DND-41 (cell line): Measurements from ENCODE around the gene NTN1.
A peak's percentile ranks its signal among the peaks of the same experiment; 100 is the strongest.

Source experiments
- EZH2 ChIP-seq: IDR thresholded peaks from 3 replicates; pipeline ENCODE4 v1.6.1; 2012; ENCODE audit warnings: borderline replicate concordance, low read depth, mild to moderate bottlenecking, moderate library complexity, low read length, inconsistent platforms; ENCODE audit not compliant: severe bottlenecking
- TF ChIP-seq, protein P1 (sequence below): IDR thresholded peaks from 2 replicates; pipeline ENCODE4 v1.5.1; 2012; ENCODE audit warnings: borderline replicate concordance, low read length, moderate library complexity, mild to moderate bottlenecking; ENCODE audit not compliant: poor library complexity, severe bottlenecking; ENCODE audit errors: extremely low read depth

DNA sequence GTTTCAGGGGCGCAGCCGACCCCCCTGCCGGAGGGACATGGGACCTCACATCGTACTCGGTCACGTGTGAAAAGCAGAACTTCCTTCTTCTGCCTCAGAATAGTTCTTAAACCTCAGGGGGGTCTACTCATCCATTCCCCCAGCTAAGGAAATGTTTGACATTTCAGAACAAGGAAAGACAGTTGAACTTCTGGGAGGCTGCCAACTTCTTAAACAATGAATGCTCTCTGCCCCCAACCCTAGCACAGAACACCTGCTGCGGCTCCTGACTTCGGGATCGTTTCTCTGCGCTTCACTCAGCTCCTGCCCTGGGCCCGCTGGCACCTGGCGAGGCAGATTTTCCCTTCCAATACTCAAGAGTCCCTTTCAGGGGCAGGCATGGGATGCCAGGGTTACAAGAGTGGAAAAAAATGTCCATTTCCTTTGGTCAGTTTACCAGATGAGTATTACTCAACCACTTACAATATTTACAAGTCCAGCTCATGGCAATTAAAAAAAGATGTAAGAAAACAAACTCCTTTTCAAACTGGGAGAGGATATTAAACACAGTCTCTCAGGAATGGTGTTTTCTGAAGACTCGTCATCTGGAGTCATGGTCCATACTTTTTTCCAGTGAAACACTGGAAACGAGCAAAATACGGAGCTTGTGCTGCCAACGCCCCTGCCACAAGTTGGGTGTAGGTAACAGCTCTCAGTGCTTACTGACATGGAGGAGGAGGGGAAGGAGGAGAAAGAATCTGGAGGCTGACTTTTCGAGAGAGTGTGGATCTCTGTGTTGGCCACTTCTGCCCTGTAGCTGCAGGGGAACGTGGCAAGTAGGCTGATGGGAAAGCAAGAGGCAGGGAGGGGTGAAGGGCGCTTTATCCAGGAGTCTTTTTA lies 235.7 kb downstream of the NTN1 start:
- TF ChIP-seq EZH2: no peak
- TF ChIP-seq, protein P1, sequence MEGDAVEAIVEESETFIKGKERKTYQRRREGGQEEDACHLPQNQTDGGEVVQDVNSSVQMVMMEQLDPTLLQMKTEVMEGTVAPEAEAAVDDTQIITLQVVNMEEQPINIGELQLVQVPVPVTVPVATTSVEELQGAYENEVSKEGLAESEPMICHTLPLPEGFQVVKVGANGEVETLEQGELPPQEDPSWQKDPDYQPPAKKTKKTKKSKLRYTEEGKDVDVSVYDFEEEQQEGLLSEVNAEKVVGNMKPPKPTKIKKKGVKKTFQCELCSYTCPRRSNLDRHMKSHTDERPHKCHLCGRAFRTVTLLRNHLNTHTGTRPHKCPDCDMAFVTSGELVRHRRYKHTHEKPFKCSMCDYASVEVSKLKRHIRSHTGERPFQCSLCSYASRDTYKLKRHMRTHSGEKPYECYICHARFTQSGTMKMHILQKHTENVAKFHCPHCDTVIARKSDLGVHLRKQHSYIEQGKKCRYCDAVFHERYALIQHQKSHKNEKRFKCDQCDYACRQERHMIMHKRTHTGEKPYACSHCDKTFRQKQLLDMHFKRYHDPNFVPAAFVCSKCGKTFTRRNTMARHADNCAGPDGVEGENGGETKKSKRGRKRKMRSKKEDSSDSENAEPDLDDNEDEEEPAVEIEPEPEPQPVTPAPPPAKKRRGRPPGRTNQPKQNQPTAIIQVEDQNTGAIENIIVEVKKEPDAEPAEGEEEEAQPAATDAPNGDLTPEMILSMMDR: peak; percentile 31
